Thoracic aorta (tissue), 2 donors: Measurements from ENCODE around the gene ACTL9. TPM values are rescaled to one million over a fixed set of nuclear protein-coding genes. Genes with fewer than 3 reads are reported as not detected.

Source experiments
- ATAC-seq: fragments of 150-250 bp; one replicate; pipeline ENCODE4 v1.8.0; 2017; ENCODE audit warnings: low read depth; ENCODE audit not compliant: insufficient number of reproducible peaks, low FRiP score
- DNase-seq: peaks from one replicate; pipeline ENCODE4 v3.0.0-alpha.2; 2020; ENCODE audit warnings: low spot score
- H3K27ac ChIP-seq, 2 donors: fragments of 200-600 bp; sonication (generic); 1 replicate in 1 of 2; 2 replicates in 1 of 2; pipeline ENCODE4 v1.5.1; 2016; ENCODE audit warnings: mild to moderate bottlenecking in 2 of 2, moderate library complexity in 2 of 2
- H3K27me3 ChIP-seq: fragments of 200-600 bp; sonication (generic); replicated peaks from 2 replicates; pipeline ENCODE4 v1.6.0; 2016; ENCODE audit warnings: mild to moderate bottlenecking; ENCODE audit not compliant: insufficient read depth
- H3K36me3 ChIP-seq: fragments of 200-600 bp; sonication (generic); one replicate; pipeline ENCODE4 v1.5.1; 2016
- H3K4me1 ChIP-seq, 2 donors: fragments of 200-600 bp; sonication (generic); 1 replicate in 1 of 2; 2 replicates in 1 of 2; pipeline versions ENCODE4 v1.5.1 to v1.6.0; 2016; ENCODE audit warnings: low read depth in 2 of 2, mild to moderate bottlenecking in 1 of 2; ENCODE audit not compliant: control insufficient read depth in 1 of 2
- H3K4me3 ChIP-seq: fragments of 200-600 bp; sonication (generic); 2 replicates; pipeline ENCODE4 v1.5.1; 2016; ENCODE audit warnings: mild to moderate bottlenecking
- H3K9me3 ChIP-seq: fragments of 200-600 bp; sonication (generic); 2 replicates; pipeline ENCODE4 v1.5.1; 2016
- CTCF ChIP-seq: fragments of 200-600 bp; sonication (generic); IDR thresholded peaks from one replicate; pipeline ENCODE4 v1.5.1; 2019; ENCODE audit warnings: antibody characterized with exemption
- total RNA-seq, 2 donors: library from RNA; depleted of rRNA; stranded (reverse); fragments of >200 nt; gene quantifications; one replicate each; pipeline versions ENCODE4 v1.1.0 to v1.2.3, GENCODE V29; 2016

ACTL9 gene
- total RNA-seq, 2 donors from 2014 or later = not detected

- Histone ChIP-seq H3K4me1 (no peaks in the 10 kb centered on the region), H3K27ac (no peak overlapping the region), H3K27me3 (no peaks in the 10 kb centered on the region), H3K9me3 (peaks cover 7% of the 10 kb centered on the region), H3K36me3 (no peaks in the 10 kb centered on the region), H3K4me3 (no peak overlapping the region)
- ATAC-seq = no peak
- no peak for DNase-seq
- TF ChIP-seq CTCF = no peak
Measured at GRCh38 chr19:8678244-8678807, 20.3 kb downstream of the ACTL9 start.

- Histone ChIP-seq H3K27ac (no peak overlapping the region), H3K9me3 (no peaks in the 10 kb centered on the region), H3K36me3 (no peaks in the 10 kb centered on the region), H3K27me3 (no peaks in the 10 kb centered on the region), H3K4me1 (no peaks in the 10 kb centered on the region), H3K4me3 (no peak overlapping the region)
- no peak for TF ChIP-seq CTCF
- DNase-seq (no peak), ATAC-seq (no peak)
Measured at GRCh38 chr19:8675066-8675465, 23.5 kb downstream of the ACTL9 start.

- DNase-seq (no peak), ATAC-seq (no peak)
- H3K36me3 ChIP-seq = no peaks in the 10 kb centered on the region
- no peaks in the 10 kb centered on the region for H3K9me3 ChIP-seq
- no peaks in the 10 kb centered on the region for H3K4me1 ChIP-seq
- no peak overlapping the region for H3K27ac ChIP-seq
- no peak overlapping the region for H3K4me3 ChIP-seq
- no peak for TF ChIP-seq CTCF
- no peaks in the 10 kb centered on the region for H3K27me3 ChIP-seq
Measured at GRCh38 chr19:8673276-8673891, 25.2 kb downstream of the ACTL9 start.

- DNase-seq (no peak), ATAC-seq (no peak)
- no peaks in the 10 kb centered on the region for H3K36me3 ChIP-seq
- H3K27ac ChIP-seq = no peak overlapping the region
- no peaks in the 10 kb centered on the region for H3K4me1 ChIP-seq
- H3K9me3 ChIP-seq = no peaks in the 10 kb centered on the region
- TF ChIP-seq CTCF = no peak
- H3K4me3 ChIP-seq = no peak overlapping the region
- no peaks in the 10 kb centered on the region for H3K27me3 ChIP-seq
Measured at GRCh38 chr19:8666814-8667405, 31.7 kb downstream of the ACTL9 start.

GRCh38 chr19:8665468-8666213 lies 33.0 kb downstream of the ACTL9 start:
- ATAC-seq = no peak

More at GRCh38 chr19:8665468-8666213, 33.0 kb downstream of the ACTL9 start:
- TF ChIP-seq CTCF = no peak
- no peak for DNase-seq
- Histone ChIP-seq H3K9me3 (no peaks in the 10 kb centered on the region), H3K4me3 (no peak overlapping the region), H3K4me1 (no peaks in the 10 kb centered on the region), H3K36me3 (no peaks in the 10 kb centered on the region), H3K27ac (no peak overlapping the region), H3K27me3 (no peaks in the 10 kb centered on the region)
